Raji (cell line): ENCODE measurements around the gene PINLYP.

Source experiments
- POLR2A ChIP-seq: IDR thresholded peaks from 2 replicates; pipeline ENCODE4 v1.6.1; 2011; ENCODE audit warnings: low read depth, low read length, control low read depth; ENCODE audit not compliant: insufficient read depth

The PINLYP gene

DNA sequence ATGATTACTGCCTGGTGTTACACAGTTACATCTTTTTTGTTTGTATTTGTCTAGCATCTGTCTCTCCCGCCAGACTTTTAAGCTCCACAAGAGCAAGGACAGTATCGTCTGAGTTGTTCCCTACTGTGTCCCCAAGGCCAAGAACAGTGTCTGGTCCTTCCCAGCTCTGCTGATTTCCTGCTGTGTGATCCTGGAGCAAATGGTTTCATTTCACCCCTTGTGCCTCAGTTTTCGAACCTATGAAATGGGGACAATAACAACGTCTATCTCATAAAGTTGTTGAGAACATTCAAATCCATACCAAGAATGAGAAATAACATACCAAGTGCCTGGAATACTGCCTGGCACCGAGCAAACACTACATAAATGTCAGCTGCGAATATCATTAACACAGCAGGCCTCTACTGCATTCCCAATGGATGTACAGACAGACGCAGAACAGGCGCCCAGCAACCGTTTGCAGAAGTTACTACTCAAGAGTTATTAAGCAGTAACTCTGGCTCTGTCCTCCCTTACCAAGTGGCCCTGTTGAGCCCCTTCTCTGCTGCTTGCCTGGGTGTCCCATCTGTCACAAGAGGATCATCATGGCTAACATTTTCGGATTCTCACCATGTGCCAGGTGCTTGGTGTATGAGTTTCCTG, 11.7 kb upstream of the PINLYP start:
- no peak for TF ChIP-seq POLR2A

DNA sequence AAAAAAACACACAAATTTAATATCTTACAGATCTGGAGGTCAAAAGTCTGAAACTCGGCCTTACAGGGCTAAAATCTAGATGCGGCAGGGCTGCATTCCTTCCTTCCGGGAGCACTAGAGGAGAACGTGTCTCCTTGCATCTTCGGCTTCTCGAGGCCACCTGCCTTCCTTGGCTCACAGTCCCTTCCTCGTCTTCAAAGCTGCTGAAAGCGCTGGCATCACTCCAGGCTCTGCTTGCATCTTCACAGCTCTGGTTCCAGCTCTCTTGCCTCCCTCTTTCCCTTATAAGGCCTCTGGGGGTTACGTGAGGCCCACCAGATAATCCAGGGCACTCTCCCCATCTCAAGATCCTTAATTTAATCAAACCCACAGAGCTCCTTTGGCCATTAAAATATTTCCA, 10.8 kb upstream of the PINLYP start:
- no peak for TF ChIP-seq POLR2A

GRCh38 chr19:43569657-43570056, 5.9 kb upstream of the PINLYP start:
- TF ChIP-seq POLR2A = no peak

DNA sequence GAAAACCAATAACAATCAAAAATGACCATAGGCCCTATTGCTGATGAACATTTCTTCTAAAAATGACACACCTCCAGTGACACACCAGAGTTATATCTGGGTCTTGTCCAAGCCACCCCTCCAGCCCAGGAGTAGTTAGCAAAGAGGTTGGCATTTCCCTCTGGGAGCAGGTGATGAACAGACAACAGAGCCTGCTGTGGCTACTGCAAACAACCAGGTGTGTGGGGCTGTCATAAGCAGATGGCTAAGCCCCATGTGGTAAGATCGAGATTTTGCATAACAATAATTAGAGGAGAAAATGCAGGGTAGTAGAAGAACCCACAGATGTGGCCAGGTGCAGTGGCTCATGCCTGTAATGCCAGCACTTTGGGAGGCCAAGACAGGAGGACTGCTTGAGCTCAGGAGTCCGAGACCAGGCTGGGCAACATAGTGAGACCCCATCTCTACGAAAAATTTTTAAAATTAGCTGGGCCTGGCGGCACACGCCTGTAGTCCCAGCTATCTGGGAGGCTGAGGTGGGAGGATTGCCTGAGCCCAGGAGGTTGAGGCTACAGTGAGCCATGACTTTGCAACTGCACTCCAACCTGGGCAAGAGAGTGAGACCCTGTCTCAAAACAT, 5.3 kb upstream of the PINLYP start:
- no peak for TF ChIP-seq POLR2A

- TF ChIP-seq POLR2A = no peak
These were observed 3.4 kb upstream of the PINLYP start for GRCh38 chr19:43572171-43572588.

- TF ChIP-seq POLR2A = no peak
These were observed 1.0 kb upstream of the PINLYP start for GRCh38 chr19:43574424-43575155.

DNA sequence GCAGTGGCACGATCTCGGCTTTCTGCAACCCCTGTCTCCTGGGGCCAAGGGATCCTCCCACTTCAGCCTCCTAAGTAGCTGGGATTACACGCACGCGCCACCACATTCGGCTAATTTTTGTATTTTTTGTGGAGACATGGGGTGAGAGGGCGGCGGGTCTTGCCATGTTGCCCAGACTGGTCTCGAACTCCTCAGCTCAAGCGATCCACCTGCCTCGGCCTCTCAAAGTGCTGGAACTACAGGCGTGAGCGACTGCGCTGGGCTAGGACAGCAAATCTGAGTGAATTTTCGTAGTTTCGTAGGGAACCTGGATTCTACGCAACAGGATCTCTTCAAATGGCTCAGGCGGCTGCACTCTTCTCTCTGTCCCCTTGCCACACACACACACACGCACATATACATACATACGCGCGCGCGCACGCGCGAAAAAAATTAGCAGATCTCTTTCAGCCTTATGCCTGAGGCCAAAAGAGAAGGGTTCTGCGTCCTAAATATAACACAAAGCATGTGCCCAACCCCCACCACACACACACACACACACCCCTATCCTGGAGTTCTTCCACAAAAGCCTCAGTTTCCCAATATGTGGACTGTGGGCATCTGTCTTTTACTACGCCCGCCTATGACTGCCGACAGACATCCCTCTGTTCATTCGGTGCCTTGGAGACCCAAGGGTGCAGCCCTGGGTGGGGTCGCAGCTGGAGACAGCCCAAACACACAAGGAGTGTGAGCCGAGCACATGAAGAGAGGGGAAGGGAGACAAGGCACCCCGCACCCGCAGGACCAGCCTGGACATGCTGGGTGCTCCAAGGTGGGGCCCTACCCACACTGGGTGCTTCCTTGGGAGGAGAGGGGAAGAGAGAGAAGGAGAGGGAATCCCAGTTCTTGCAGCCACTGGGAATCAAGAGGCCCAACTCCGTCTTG, 616 bp downstream of the PINLYP start:
- TF ChIP-seq POLR2A = no peak

DNA sequence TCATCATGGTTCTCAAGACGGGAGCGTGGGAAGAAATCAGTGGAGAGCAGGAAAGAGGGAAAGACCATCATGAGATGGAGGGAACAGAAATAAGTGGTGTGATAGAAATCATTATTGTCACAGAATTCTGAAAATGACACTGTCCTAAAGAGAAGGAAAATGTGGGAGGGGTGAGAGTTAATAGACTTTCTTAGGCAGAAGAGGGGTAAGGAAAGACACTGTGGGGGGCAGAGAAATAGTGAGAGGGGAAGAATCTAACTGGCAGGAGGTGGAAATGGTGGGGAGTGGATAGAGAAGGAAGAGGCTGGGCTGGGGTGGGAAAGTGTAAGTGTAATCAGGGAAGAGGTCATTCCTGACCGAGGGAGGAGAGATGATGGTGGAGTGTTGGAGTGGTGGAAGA, 3.2 kb downstream of the PINLYP start:
- no peak for TF ChIP-seq POLR2A

DNA sequence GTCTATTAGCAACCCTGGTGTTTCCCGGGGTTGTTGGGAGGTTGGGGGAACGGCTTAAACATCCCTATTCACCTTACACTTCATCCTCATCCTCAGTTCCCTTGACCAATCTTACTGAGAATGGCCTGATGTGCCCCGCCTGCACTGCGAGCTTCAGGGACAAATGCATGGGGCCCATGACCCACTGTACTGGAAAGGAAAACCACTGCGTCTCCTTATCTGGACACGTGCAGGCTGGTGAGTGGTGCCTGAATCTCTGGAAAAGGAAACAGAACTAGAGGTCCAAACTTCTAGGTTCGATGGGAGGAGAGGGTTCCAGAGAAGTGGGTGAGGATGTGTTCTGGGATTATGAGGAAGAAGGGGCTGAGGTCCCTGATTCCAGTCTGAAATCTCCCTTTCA, 5.9 kb downstream of the PINLYP start:
- TF ChIP-seq POLR2A = no peak

- no peak for TF ChIP-seq POLR2A
These were observed 6.9 kb downstream of the PINLYP start for GRCh38 chr19:43582495-43582894.

DNA sequence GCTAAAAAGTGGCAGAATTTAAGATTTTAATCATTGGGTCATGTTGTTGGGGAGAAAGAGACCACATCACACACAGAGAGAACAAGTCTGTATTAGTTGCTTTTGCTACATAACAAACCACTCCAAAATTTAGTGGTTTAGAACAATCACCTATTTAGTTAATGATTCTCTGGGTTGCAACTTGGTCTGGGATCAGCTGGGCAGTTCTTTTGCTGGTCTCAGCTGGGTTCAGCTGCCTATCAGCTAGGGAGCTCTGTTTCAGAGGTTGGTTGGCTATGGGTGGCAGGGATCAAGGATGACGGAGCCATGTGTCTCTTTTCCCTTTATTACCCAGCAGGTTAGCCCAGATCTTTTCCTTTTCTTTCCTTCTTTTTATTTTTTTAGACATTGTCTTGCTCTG, 8.9 kb downstream of the PINLYP start:
- no peak for TF ChIP-seq POLR2A

GRCh38 chr19:43586346-43586745, 10.7 kb downstream of the PINLYP start:
- no peak for TF ChIP-seq POLR2A

GRCh38 chr19:43589277-43589676, 13.7 kb downstream of the PINLYP start:
- no peak for TF ChIP-seq POLR2A

GRCh38 chr19:43589678-43590077, 14.1 kb downstream of the PINLYP start:
- TF ChIP-seq POLR2A = no peak

- no peak for TF ChIP-seq POLR2A
These were observed 16.5 kb downstream of the PINLYP start for GRCh38 chr19:43591904-43592772.

DNA sequence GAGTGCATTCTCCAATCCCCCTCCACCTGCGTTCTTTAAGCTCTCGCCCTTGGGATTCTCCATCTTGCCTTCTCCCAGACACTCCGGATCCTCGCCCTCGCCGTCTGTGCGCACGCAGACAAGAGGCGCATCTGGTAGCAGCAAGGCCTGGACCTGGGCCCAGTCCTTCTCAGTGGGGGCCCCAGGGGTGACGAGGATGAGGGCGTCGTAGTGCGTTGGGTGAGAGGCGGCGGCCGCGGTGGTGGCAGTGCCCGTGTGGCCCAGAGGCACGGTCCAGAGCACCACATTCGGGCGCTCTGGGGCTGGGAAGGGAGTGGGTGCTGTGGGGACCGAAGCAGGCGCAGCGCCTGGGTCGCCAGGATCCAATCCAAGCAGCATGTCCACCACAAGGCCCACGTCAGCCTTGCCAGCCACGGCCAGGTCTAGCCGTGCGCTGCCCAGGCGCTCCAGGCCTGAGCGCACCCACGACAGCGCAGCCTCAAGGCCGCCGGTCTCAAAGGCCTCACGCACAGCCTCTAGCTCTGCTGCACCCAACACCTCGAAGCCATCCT, 17.3 kb downstream of the PINLYP start:
- no peak for TF ChIP-seq POLR2A
